ENCODE results near the gene AMACR. TPM values are rescaled to one million over a fixed set of nuclear protein-coding genes. Genes with fewer than 3 reads are reported as not detected.

The AMACR gene
- total RNA-seq, 1 donor from 2014 or later = 9.0 TPM

GRCh38 chr5:33978306-33978705 lies 29.5 kb downstream of the AMACR start:
- peaks cover 2% of the 10 kb centered on the region for H3K27me3 Mint-ChIP-seq (ENCODE audit: unreplicated experiment)
- no peak overlapping the region for H3K4me3 Mint-ChIP-seq (ENCODE audit: unreplicated experiment)
- H3K36me3 Mint-ChIP-seq (ENCODE audit: unreplicated experiment) = no peaks in the 10 kb centered on the region
- no peaks in the 10 kb centered on the region for H3K9me3 Mint-ChIP-seq (ENCODE audit: unreplicated experiment)
- no peak for TF ChIP-seq CTCF (IDR thresholded peaks at IDR 0.05; ENCODE audit: partially characterized antibody, unreplicated experiment)
- no peak for DNase-seq
- no peaks in the 10 kb centered on the region for H3K4me1 Mint-ChIP-seq (ENCODE audit: low read depth, unreplicated experiment)
- H3K27ac Mint-ChIP-seq (ENCODE audit: unreplicated experiment) = no peak overlapping the region

GRCh38 chr5:33976307-33976706 lies 31.5 kb downstream of the AMACR start:
- Mint-ChIP-seq H3K36me3 (ENCODE audit: unreplicated experiment) (no peaks in the 10 kb centered on the region), H3K4me1 (ENCODE audit: low read depth, unreplicated experiment) (no peaks in the 10 kb centered on the region), H3K4me3 (ENCODE audit: unreplicated experiment) (no peak overlapping the region), H3K9me3 (ENCODE audit: unreplicated experiment) (no peaks in the 10 kb centered on the region), H3K27me3 (ENCODE audit: unreplicated experiment) (no peaks in the 10 kb centered on the region), H3K27ac (ENCODE audit: unreplicated experiment) (no peak overlapping the region)
- DNase-seq = no peak
- TF ChIP-seq CTCF (IDR thresholded peaks at IDR 0.05; ENCODE audit: partially characterized antibody, unreplicated experiment) = no peak

GRCh38 chr5:33975852-33976251 lies 32.0 kb downstream of the AMACR start:
- H3K9me3 Mint-ChIP-seq (ENCODE audit: unreplicated experiment) = no peaks in the 10 kb centered on the region
- H3K4me1 Mint-ChIP-seq (ENCODE audit: low read depth, unreplicated experiment) = no peaks in the 10 kb centered on the region
- DNase-seq = no peak
- no peak overlapping the region for H3K27ac Mint-ChIP-seq (ENCODE audit: unreplicated experiment)
- TF ChIP-seq CTCF (IDR thresholded peaks at IDR 0.05; ENCODE audit: partially characterized antibody, unreplicated experiment) = no peak
- H3K4me3 Mint-ChIP-seq (ENCODE audit: unreplicated experiment) = no peak overlapping the region
- no peaks in the 10 kb centered on the region for H3K36me3 Mint-ChIP-seq (ENCODE audit: unreplicated experiment)
- no peaks in the 10 kb centered on the region for H3K27me3 Mint-ChIP-seq (ENCODE audit: unreplicated experiment)

GRCh38 chr5:33973271-33973670 lies 34.6 kb downstream of the AMACR start:
- DNase-seq = no peak
- no peak for TF ChIP-seq CTCF (IDR thresholded peaks at IDR 0.05; ENCODE audit: partially characterized antibody, unreplicated experiment)
- Mint-ChIP-seq H3K27me3 (ENCODE audit: unreplicated experiment) (peaks cover 1% of the 10 kb centered on the region), H3K36me3 (ENCODE audit: unreplicated experiment) (no peaks in the 10 kb centered on the region), H3K4me1 (ENCODE audit: low read depth, unreplicated experiment) (peaks cover 9% of the 10 kb centered on the region), H3K9me3 (ENCODE audit: unreplicated experiment) (peaks cover 4% of the 10 kb centered on the region), H3K4me3 (ENCODE audit: unreplicated experiment) (no peak overlapping the region), H3K27ac (ENCODE audit: unreplicated experiment) (no peak overlapping the region)

- Mint-ChIP-seq H3K4me1 (ENCODE audit: low read depth, unreplicated experiment) (peaks cover 15% of the 10 kb centered on the region), H3K36me3 (ENCODE audit: unreplicated experiment) (no peaks in the 10 kb centered on the region), H3K27ac (ENCODE audit: unreplicated experiment) (no peak overlapping the region)
Observed at GRCh38 chr5:33969572-33970452, 38.0 kb downstream of the AMACR start.

More at GRCh38 chr5:33969572-33970452, 38.0 kb downstream of the AMACR start:
- peak; percentile 66 for TF ChIP-seq CTCF (IDR thresholded peaks at IDR 0.05; ENCODE audit: partially characterized antibody, unreplicated experiment)
- DNase-seq = no peak
- Mint-ChIP-seq H3K9me3 (ENCODE audit: unreplicated experiment) (peaks cover 5% of the 10 kb centered on the region), H3K4me3 (ENCODE audit: unreplicated experiment) (no peak overlapping the region), H3K27me3 (ENCODE audit: unreplicated experiment) (peaks cover 2% of the 10 kb centered on the region)

All from glutamatergic neuron (in vitro differentiated cells).